Neural progenitor cell (in vitro differentiated cells): ENCODE measurements around the gene TWSG1. TPM values are rescaled to one million over a fixed set of nuclear protein-coding genes. Genes with fewer than 3 reads are reported as not detected.
"Not testable (repeated sequence)": the region's sequence is repeated elsewhere in the genome, so short reads cannot be mapped to it uniquely, and the experiment has no call there.

Experiments used
- DNase-seq: peaks from one replicate; pipeline ENCODE4 v3.0.0-alpha.2; 2016; ENCODE audit warnings: low spot score
- H2AFZ ChIP-seq: fragments of 200-600 bp; sonication (generic); replicated peaks from 2 replicates; pipeline ENCODE4 v1.6.1; 2016; ENCODE audit warnings: antibody characterized with exemption
- H3F3A ChIP-seq: fragments of 200-600 bp; sonication (generic); 2 replicates; pipeline ENCODE4 v1.6.1; 2016; ENCODE audit warnings: antibody characterized with exemption, low read depth
- H3K27ac ChIP-seq: fragments of 200-600 bp; sonication (generic); 2 replicates; pipeline ENCODE4 v1.5.1; 2016; ENCODE audit warnings: mild to moderate bottlenecking
- H3K27me3 ChIP-seq: fragments of 200-600 bp; sonication (generic); 2 replicates; pipeline ENCODE4 v1.6.1; 2016; ENCODE audit warnings: mild to moderate bottlenecking, moderate library complexity
- H3K36me3 ChIP-seq: fragments of 200-600 bp; sonication (generic); 2 replicates; pipeline ENCODE4 v1.5.1; 2016
- H3K4me1 ChIP-seq: fragments of 200-600 bp; sonication (generic); 2 replicates; pipeline ENCODE4 v1.6.1; 2016; ENCODE audit warnings: mixed run types
- H3K4me2 ChIP-seq: fragments of 200-600 bp; sonication (generic); 2 replicates; pipeline ENCODE4 v1.6.1; 2016
- H3K4me3 ChIP-seq: fragments of 200-600 bp; sonication (generic); 2 replicates; pipeline ENCODE4 v1.5.1; 2016
- H3K79me2 ChIP-seq: fragments of 200-600 bp; sonication (generic); 2 replicates; pipeline ENCODE4 v1.6.1; 2016; ENCODE audit warnings: low read depth
- H3K9ac ChIP-seq: fragments of 200-600 bp; sonication (generic); 2 replicates; pipeline ENCODE4 v1.6.1; 2016
- H3K9me3 ChIP-seq: fragments of 200-600 bp; sonication (generic); 2 replicates; pipeline ENCODE4 v1.5.1; 2016; ENCODE audit warnings: low read depth
- H4K20me1 ChIP-seq: fragments of 200-600 bp; sonication (generic); 2 replicates; pipeline ENCODE4 v1.6.1; 2016; ENCODE audit warnings: low read depth
- H3K27ac Mint-ChIP-seq: 3 replicates; pipeline ENCODE4 v1.8.0; 2021; ENCODE audit warnings: mixed read lengths
- H3K27me3 Mint-ChIP-seq: 2 replicates; pipeline ENCODE4 v1.8.0; 2022; ENCODE audit warnings: low read depth, mild to moderate bottlenecking, inconsistent platforms, moderate library complexity, mixed read lengths; ENCODE audit not compliant: insufficient read depth
- H3K36me3 Mint-ChIP-seq: 3 replicates; pipeline ENCODE4 v1.8.0; 2021; ENCODE audit warnings: mixed read lengths
- H3K4me1 Mint-ChIP-seq: 3 replicates; pipeline ENCODE4 v1.8.0; 2021; ENCODE audit warnings: mixed read lengths
- H3K4me3 Mint-ChIP-seq: 3 replicates; pipeline ENCODE4 v1.8.0; 2021; ENCODE audit warnings: mild to moderate bottlenecking, moderate library complexity, mixed read lengths
- H3K9me3 Mint-ChIP-seq: 3 replicates; pipeline ENCODE4 v1.8.0; 2020; ENCODE audit warnings: mixed read lengths
- CTCF ChIP-seq: fragments of 200-600 bp; sonication (generic); IDR thresholded peaks from 2 replicates; pipeline ENCODE4 v1.5.1; 2017; ENCODE audit warnings: antibody characterized with exemption, mild to moderate bottlenecking
- EZH2 ChIP-seq: fragments of 200-600 bp; sonication (generic); IDR thresholded peaks from 2 replicates; pipeline ENCODE4 v1.6.1; 2017; ENCODE audit warnings: antibody characterized with exemption, mild to moderate bottlenecking, moderate library complexity
- EZH2phosphoT487 ChIP-seq: fragments of 200-600 bp; sonication (generic); IDR thresholded peaks from 2 replicates; pipeline ENCODE4 v1.6.1; 2017; ENCODE audit warnings: antibody characterized with exemption
- total RNA-seq: library from RNA; depleted of rRNA; stranded (reverse); fragments of >200 nt; gene quantifications from 2 replicates; pipeline ENCODE4 v1.2.3, GENCODE V29; 2015; ENCODE audit warnings: low replicate concordance

TWSG1 gene
- total RNA-seq, 1 donor from 2014 or later = 87.9 TPM

- Histone ChIP-seq H2AFZ (no peak overlapping the region), H3K4me2 (no peak overlapping the region), H3F3A (peaks cover 21% of the 10 kb centered on the region), H4K20me1 (no peaks in the 10 kb centered on the region), H3K27me3 (no peaks in the 10 kb centered on the region), H3K27ac (no peak overlapping the region), H3K4me1 (peaks cover 18% of the 10 kb centered on the region), H3K9ac (no peak overlapping the region), H3K9me3 (no peaks in the 10 kb centered on the region), H3K79me2 (no peaks in the 10 kb centered on the region), H3K4me3 (no peak overlapping the region), H3K36me3 (no peaks in the 10 kb centered on the region)
- H3K4me1 Mint-ChIP-seq = peaks cover 15% of the 10 kb centered on the region
- no peaks in the 10 kb centered on the region for H3K36me3 Mint-ChIP-seq
- peaks cover 6% of the 10 kb centered on the region for H3K27me3 Mint-ChIP-seq
- H3K9me3 Mint-ChIP-seq = peaks cover 2% of the 10 kb centered on the region
- no peak overlapping the region for H3K4me3 Mint-ChIP-seq
- DNase-seq = no peak
- TF ChIP-seq CTCF (no peak), EZH2phosphoT487 (no peak), EZH2 (no peak)
- no peak overlapping the region for H3K27ac Mint-ChIP-seq
Measured at GRCh38 chr18:9429662-9429993, 95.1 kb downstream of the TWSG1 start.

- not testable (repeated sequence) for H3K79me2 ChIP-seq, H3K9ac ChIP-seq, H4K20me1 ChIP-seq, H3K36me3 Mint-ChIP-seq, H2AFZ ChIP-seq, H3K4me3 ChIP-seq, H3K9me3 ChIP-seq, H3K9me3 Mint-ChIP-seq, H3K27ac Mint-ChIP-seq, H3K4me3 Mint-ChIP-seq, H3K27me3 ChIP-seq, H3K27ac ChIP-seq, H3K36me3 ChIP-seq, H3K4me2 ChIP-seq, DNase-seq, H3K27me3 Mint-ChIP-seq
- peaks cover 28% of the 10 kb centered on the region for H3F3A ChIP-seq
- peaks cover 25% of the 10 kb centered on the region for H3K4me1 ChIP-seq
- H3K4me1 Mint-ChIP-seq = peaks cover 20% of the 10 kb centered on the region
Measured at GRCh38 chr18:9430315-9430714, 95.7 kb downstream of the TWSG1 start.

- no peak for TF ChIP-seq CTCF
- TF ChIP-seq EZH2phosphoT487 = no peak
- no peak for TF ChIP-seq EZH2
- no peak overlapping the region for H3K4me3 Mint-ChIP-seq
- Histone ChIP-seq H3K4me1 (peaks cover 35% of the 10 kb centered on the region), H3K4me3 (no peak overlapping the region), H2AFZ (no peak overlapping the region), H3K79me2 (no peaks in the 10 kb centered on the region), H4K20me1 (no peaks in the 10 kb centered on the region), H3K36me3 (no peaks in the 10 kb centered on the region), H3K9me3 (no peaks in the 10 kb centered on the region), H3K4me2 (no peak overlapping the region), H3K27ac (no peak overlapping the region), H3F3A (peaks cover 35% of the 10 kb centered on the region), H3K9ac (no peak overlapping the region), H3K27me3 (no peaks in the 10 kb centered on the region)
- H3K4me1 Mint-ChIP-seq = peaks cover 26% of the 10 kb centered on the region
- H3K27ac Mint-ChIP-seq = peak overlapping the region; percentile 37
- peaks cover 2% of the 10 kb centered on the region for H3K9me3 Mint-ChIP-seq
- H3K27me3 Mint-ChIP-seq = peaks cover 6% of the 10 kb centered on the region
- no peaks in the 10 kb centered on the region for H3K36me3 Mint-ChIP-seq
- DNase-seq = no peak
Measured at GRCh38 chr18:9431296-9431695, 96.7 kb downstream of the TWSG1 start.

- not testable (repeated sequence) for DNase-seq, H3K4me3 Mint-ChIP-seq
Measured at GRCh38 chr18:9433122-9433521, 98.5 kb downstream of the TWSG1 start.

More at GRCh38 chr18:9433122-9433521, 98.5 kb downstream of the TWSG1 start:
- Mint-ChIP-seq H3K4me1 (peaks cover 35% of the 10 kb centered on the region), H3K27ac (peak overlapping the region; percentile 100)
- H3K4me2 ChIP-seq, H3K9me3 ChIP-seq, H3K4me3 ChIP-seq, H3K9me3 Mint-ChIP-seq, H3K79me2 ChIP-seq, H3K36me3 Mint-ChIP-seq, H4K20me1 ChIP-seq, H3K9ac ChIP-seq, H3K27me3 ChIP-seq, H3K36me3 ChIP-seq, H3K27me3 Mint-ChIP-seq: not testable (repeated sequence)
- Histone ChIP-seq H2AFZ (peak overlapping the region; percentile 46), H3K27ac (peak overlapping the region; percentile 95), H3F3A (peaks cover 35% of the 10 kb centered on the region), H3K4me1 (peaks cover 40% of the 10 kb centered on the region)
